IPS-15b (cell line): Measurements from ENCODE around the gene KDM1B.
A peak's percentile ranks its signal among the peaks of the same experiment; 100 is the strongest.

Experiments used
- H3K27me3 ChIP-seq: one replicate; pipeline ENCODE4 v1.6.1; 2013; ENCODE audit warnings: low read length; ENCODE audit not compliant: control insufficient read depth, insufficient read depth
- H3K36me3 ChIP-seq: one replicate; pipeline ENCODE4 v1.6.1; 2013; ENCODE audit warnings: low read length; ENCODE audit not compliant: control insufficient read depth, insufficient read depth
- H3K4me1 ChIP-seq: one replicate; pipeline ENCODE4 v1.6.1; 2013; ENCODE audit warnings: mild to moderate bottlenecking, low read length; ENCODE audit not compliant: control insufficient read depth, insufficient read depth
- H3K4me3 ChIP-seq: one replicate; pipeline ENCODE4 v1.5.1; 2013; ENCODE audit warnings: low read depth, low read length
- H3K9ac ChIP-seq: one replicate; pipeline ENCODE4 v1.6.1; 2013; ENCODE audit warnings: low read depth, mild to moderate bottlenecking, low read length
- H3K9me3 ChIP-seq: one replicate; pipeline ENCODE4 v1.6.1; 2013; ENCODE audit warnings: mild to moderate bottlenecking, low read length; ENCODE audit not compliant: control insufficient read depth, insufficient read depth

KDM1B gene

GRCh38 chr6:18155150-18155863 lies at the start of gene KDM1B:
TSS of gene KDM1B (plus strand) at chr6:18155422. CDS start at chr6:18159896, 4,474 bp downstream.
- no peaks in the 10 kb centered on the region for H3K36me3 ChIP-seq
- H3K9me3 ChIP-seq = no peaks in the 10 kb centered on the region
- H3K4me3 ChIP-seq = peak within 1 kb of the TSS; percentile 84
- peaks cover 14% of the 10 kb centered on the region for H3K4me1 ChIP-seq
- H3K27me3 ChIP-seq = no peaks in the 10 kb centered on the region
- H3K9ac ChIP-seq = peak within 1 kb of the TSS; percentile 81

- H3K4me1 ChIP-seq = no peaks in the 10 kb centered on the region
- no peaks in the 10 kb centered on the region for H3K36me3 ChIP-seq
- no peaks in the 10 kb centered on the region for H3K9me3 ChIP-seq
- H3K9ac ChIP-seq = no peak overlapping the region
- no peaks in the 10 kb centered on the region for H3K27me3 ChIP-seq
- H3K4me3 ChIP-seq = no peak overlapping the region
Observed at GRCh38 chr6:18107061-18107460, 48.2 kb upstream of the KDM1B start.

GRCh38 chr6:18110162-18110561 lies 45.1 kb upstream of the KDM1B start:
- no peak overlapping the region for H3K9ac ChIP-seq
- no peaks in the 10 kb centered on the region for H3K9me3 ChIP-seq
- H3K4me3 ChIP-seq = no peak overlapping the region
- no peaks in the 10 kb centered on the region for H3K4me1 ChIP-seq
- H3K27me3 ChIP-seq = no peaks in the 10 kb centered on the region
- no peaks in the 10 kb centered on the region for H3K36me3 ChIP-seq

GRCh38 chr6:18115356-18115755 lies 39.9 kb upstream of the KDM1B start:
- H3K9me3 ChIP-seq = no peaks in the 10 kb centered on the region
- H3K36me3 ChIP-seq = no peaks in the 10 kb centered on the region
- H3K4me1 ChIP-seq = no peaks in the 10 kb centered on the region
- no peak overlapping the region for H3K9ac ChIP-seq
- H3K27me3 ChIP-seq = no peaks in the 10 kb centered on the region
- no peak overlapping the region for H3K4me3 ChIP-seq

- Histone ChIP-seq H3K36me3 (no peaks in the 10 kb centered on the region), H3K9ac (no peak overlapping the region), H3K27me3 (peaks cover 9% of the 10 kb centered on the region), H3K4me1 (no peaks in the 10 kb centered on the region), H3K4me3 (no peak overlapping the region), H3K9me3 (no peaks in the 10 kb centered on the region)
Observed at GRCh38 chr6:18117136-18117535, 38.1 kb upstream of the KDM1B start.

GRCh38 chr6:18118330-18118729 lies 36.9 kb upstream of the KDM1B start:
- Histone ChIP-seq H3K4me3 (no peak overlapping the region), H3K36me3 (no peaks in the 10 kb centered on the region), H3K4me1 (no peaks in the 10 kb centered on the region), H3K27me3 (peaks cover 9% of the 10 kb centered on the region), H3K9ac (no peak overlapping the region), H3K9me3 (no peaks in the 10 kb centered on the region)

GRCh38 chr6:18119236-18119635 lies 36.0 kb upstream of the KDM1B start:
- no peaks in the 10 kb centered on the region for H3K9me3 ChIP-seq
- H3K4me3 ChIP-seq = no peak overlapping the region
- H3K9ac ChIP-seq = no peak overlapping the region
- no peaks in the 10 kb centered on the region for H3K4me1 ChIP-seq
- no peaks in the 10 kb centered on the region for H3K36me3 ChIP-seq
- H3K27me3 ChIP-seq = peaks cover 9% of the 10 kb centered on the region

GRCh38 chr6:18121580-18122127 lies 33.6 kb upstream of the KDM1B start:
- H3K4me1 ChIP-seq = no peaks in the 10 kb centered on the region
- no peak overlapping the region for H3K9ac ChIP-seq
- H3K36me3 ChIP-seq = no peaks in the 10 kb centered on the region
- no peaks in the 10 kb centered on the region for H3K9me3 ChIP-seq
- peak overlapping the region; percentile 45 for H3K4me3 ChIP-seq
- peaks cover 9% of the 10 kb centered on the region for H3K27me3 ChIP-seq

GRCh38 chr6:18122128-18123093 lies 32.8 kb upstream of the KDM1B start, which contains the start of gene NHLRC1:
TSS of gene NHLRC1 (minus strand) at chr6:18122677. CDS start at chr6:18122606, 71 bp downstream.
- Histone ChIP-seq H3K9ac (no peak within 1 kb of the TSS), H3K36me3 (no peaks in the 10 kb centered on the region), H3K27me3 (peaks cover 9% of the 10 kb centered on the region), H3K4me1 (no peaks in the 10 kb centered on the region), H3K9me3 (no peaks in the 10 kb centered on the region), H3K4me3 (peak within 1 kb of the TSS; percentile 45)

GRCh38 chr6:18126121-18126520 lies 29.1 kb upstream of the KDM1B start:
- Histone ChIP-seq H3K27me3 (peaks cover 9% of the 10 kb centered on the region), H3K4me3 (no peak overlapping the region), H3K4me1 (no peaks in the 10 kb centered on the region), H3K9ac (no peak overlapping the region), H3K36me3 (peaks cover 2% of the 10 kb centered on the region), H3K9me3 (no peaks in the 10 kb centered on the region)

- Histone ChIP-seq H3K27me3 (no peaks in the 10 kb centered on the region), H3K9me3 (no peaks in the 10 kb centered on the region), H3K36me3 (peaks cover 2% of the 10 kb centered on the region), H3K4me1 (no peaks in the 10 kb centered on the region), H3K9ac (no peak overlapping the region), H3K4me3 (no peak overlapping the region)
Observed at GRCh38 chr6:18132346-18132745, 22.9 kb upstream of the KDM1B start.
